ENCODE data around the gene PLXND1. TPM values are rescaled to one million over a fixed set of nuclear protein-coding genes. Genes with fewer than 3 reads are reported as not detected.

Gene PLXND1
- total RNA-seq, 4 donors from 2014 or later = 24.0 to 42.6 (median 30.3) TPM

- peak in 1 of 2 donors; percentile 82 for DNase-seq (ENCODE audit: low spot score in 2 of 2)
- intact Hi-C loops (cut with DNase I; ENCODE audit: low total_unique reads) = no loop called here
- no peak overlapping the region for H3K4me3 ChIP-seq (ENCODE audit: low read depth, poor library complexity, severe bottlenecking)
- no peak for TF ChIP-seq CTCF (IDR thresholded peaks at IDR 0.05)
- no peak for TF ChIP-seq POLR2A (IDR thresholded peaks at IDR 0.05)
- 87 to 99% methylated on average over 7 to 8 of the region's 9 CpGs for WGBS, 2 donors
These were observed 25.6 kb upstream of the PLXND1 start for GRCh38 chr3:129632056-129632455.

- 72 to 77% methylated on average over 6 of the region's 6 CpGs for WGBS, 2 donors
These were observed 22.5 kb upstream of the PLXND1 start for GRCh38 chr3:129629011-129629410.

GRCh38 chr3:129628169-129628522 lies 21.7 kb upstream of the PLXND1 start:
- intact Hi-C loops (cut with DNase I; ENCODE audit: low total_unique reads) = loop anchor here (5.0 to 10.0 kb wide), 3 partner anchors 133 to 307 kb away; no protein-coding TSS in a partner anchor
- WGBS, 2 donors = 21 to 25% methylated on average over 9 of the region's 9 CpGs
- no peak overlapping the region for H3K4me3 ChIP-seq (ENCODE audit: low read depth, poor library complexity, severe bottlenecking)
- no peak for DNase-seq (ENCODE audit: low spot score in 2 of 2)
- TF ChIP-seq POLR2A (IDR thresholded peaks at IDR 0.05) (no peak), CTCF (IDR thresholded peaks at IDR 0.05) (no peak)

More at GRCh38 chr3:129629011-129629410, 22.5 kb upstream of the PLXND1 start:
- intact Hi-C loops (cut with DNase I; ENCODE audit: low total_unique reads) = loop anchor here (5.0 to 10.0 kb wide), 3 partner anchors 134 to 306 kb away; no protein-coding TSS in a partner anchor
- no peak overlapping the region for H3K4me3 ChIP-seq (ENCODE audit: low read depth, poor library complexity, severe bottlenecking)
- peak in 1 of 2 donors; percentile 75 for DNase-seq (ENCODE audit: low spot score in 2 of 2)
- TF ChIP-seq CTCF (IDR thresholded peaks at IDR 0.05) = no peak
- TF ChIP-seq POLR2A (IDR thresholded peaks at IDR 0.05) = no peak

GRCh38 chr3:129627350-129628168 lies 21.1 kb upstream of the PLXND1 start:
- peak overlapping the region; percentile 21 for H3K4me3 ChIP-seq (ENCODE audit: low read depth, poor library complexity, severe bottlenecking)
- 2% methylated on average over 38 of the region's 38 CpGs for WGBS, 2 donors
- intact Hi-C loops (cut with DNase I; ENCODE audit: low total_unique reads) = loop anchor here (5.0 to 10.0 kb wide), 3 partner anchors 133 to 307 kb away; no protein-coding TSS in a partner anchor
- peak in 1 of 3 donors; percentile 79 for TF ChIP-seq CTCF (IDR thresholded peaks at IDR 0.05)
- TF ChIP-seq POLR2A (IDR thresholded peaks at IDR 0.05) = no peak
- DNase-seq (ENCODE audit: low spot score in 2 of 2) = peak in 1 of 2 donors; percentile 93

- 1% methylated on average over 20 to 37 of the region's 49 CpGs for WGBS, 2 donors
- TF ChIP-seq POLR2A (IDR thresholded peaks at IDR 0.05) (no peak), CTCF (IDR thresholded peaks at IDR 0.05) (no peak)
- intact Hi-C loops (cut with DNase I; ENCODE audit: low total_unique reads) = loop anchor here (5.0 to 10.0 kb wide), 3 partner anchors 132 to 308 kb away; no protein-coding TSS in a partner anchor
- peak overlapping the region; percentile 21 for H3K4me3 ChIP-seq (ENCODE audit: low read depth, poor library complexity, severe bottlenecking)
- DNase-seq (ENCODE audit: low spot score in 2 of 2) = peak in 1 of 2 donors; percentile 98
These were observed 20.4 kb upstream of the PLXND1 start for GRCh38 chr3:129626744-129627349.

All from lower leg skin (tissue), 4 donors.